Cardiac septum (tissue), 1 donor: ENCODE measurements around the gene SREBF2. TPM values are rescaled to one million over a fixed set of nuclear protein-coding genes. Genes with fewer than 3 reads are reported as not detected.
"Not testable (repeated sequence)": the region's sequence is repeated elsewhere in the genome, so short reads cannot be mapped to it uniquely, and the experiment has no call there.

Source experiments
- DNase-seq: peaks from one replicate; pipeline ENCODE4 v3.0.0-alpha.2; 2020; ENCODE audit warnings: low spot score
- intact Hi-C: fragments of 100-400 bp; cut with DNase I; formaldehyde crosslinking; loops from one replicate; pipeline ENCODE4 v1.14.0; 2022
- total RNA-seq: library from RNA; stranded (reverse); fragmentation: NEBNext Ultra II Directional; extraction: Animal tissue kit (Norgen Biotek cat#: 25700); gene quantifications from one replicate; pipeline ENCODE4 v1.2.1, GENCODE V29; 2021
- donor health status: DM: no; HTN: no; CAD: no.

The SREBF2 gene
- total RNA-seq, 1 donor from 2014 or later = 105 TPM

DNA sequence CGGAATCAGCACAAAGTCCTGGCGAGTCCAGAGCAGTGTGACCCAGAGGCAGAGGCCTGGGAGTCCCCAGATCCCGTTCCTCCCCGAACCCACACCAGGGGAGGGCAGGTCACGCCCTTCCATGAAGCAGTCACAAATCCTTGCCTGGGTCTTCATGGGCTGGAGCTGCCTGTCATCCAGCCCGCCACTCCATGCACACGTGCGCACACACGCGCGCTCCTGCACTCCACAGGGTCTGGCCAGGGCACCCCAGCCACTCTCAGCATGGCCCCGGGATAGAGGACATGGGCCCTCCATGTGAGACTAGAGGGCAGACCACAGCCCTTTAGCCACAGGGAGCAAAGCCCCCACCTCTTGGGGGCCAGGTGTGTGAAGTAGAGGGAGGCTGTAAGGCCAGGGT lies 99.4 kb downstream of the SREBF2 start:
- intact Hi-C loops = no loop called here
- DNase-seq = no peak

DNA sequence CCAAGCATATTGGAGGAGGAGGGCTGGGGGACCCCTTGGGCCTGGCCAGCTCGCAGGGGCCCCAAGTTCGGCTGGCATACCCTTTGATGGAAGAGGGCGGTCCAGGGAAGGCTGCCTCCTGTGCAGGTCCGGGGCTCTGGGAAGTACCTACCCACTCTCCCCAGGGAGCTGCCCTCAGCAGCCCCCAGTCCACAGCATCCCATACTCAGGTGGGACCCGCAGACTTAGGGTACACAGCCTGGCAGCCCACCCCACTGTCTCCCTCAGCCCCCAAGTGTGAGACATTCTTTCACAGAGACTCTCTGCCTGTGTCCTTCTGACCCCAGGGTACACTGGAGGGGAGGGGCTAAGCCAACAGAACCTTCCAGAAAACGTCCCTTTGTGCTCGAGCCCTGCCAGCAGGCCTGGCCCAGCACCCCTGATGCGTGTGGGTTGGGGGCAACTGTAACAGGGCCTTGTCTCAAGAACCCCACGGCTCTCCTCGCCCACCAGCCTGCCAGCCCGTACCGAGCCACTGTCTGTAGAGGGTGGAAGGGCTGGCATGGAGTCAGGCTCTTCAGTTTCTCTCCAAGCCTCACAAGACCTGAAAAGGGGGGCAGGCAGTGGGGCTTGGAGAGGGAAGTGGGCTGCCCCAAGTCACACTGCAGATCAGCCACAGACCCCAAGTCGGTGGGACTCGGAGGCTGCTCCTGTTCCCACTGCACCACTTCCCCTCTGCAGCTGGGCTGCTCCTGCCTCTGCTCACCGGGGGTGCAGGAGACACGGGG lies 100.7 kb downstream of the SREBF2 start:
- intact Hi-C loops = no loop called here
- DNase-seq = no peak

DNA sequence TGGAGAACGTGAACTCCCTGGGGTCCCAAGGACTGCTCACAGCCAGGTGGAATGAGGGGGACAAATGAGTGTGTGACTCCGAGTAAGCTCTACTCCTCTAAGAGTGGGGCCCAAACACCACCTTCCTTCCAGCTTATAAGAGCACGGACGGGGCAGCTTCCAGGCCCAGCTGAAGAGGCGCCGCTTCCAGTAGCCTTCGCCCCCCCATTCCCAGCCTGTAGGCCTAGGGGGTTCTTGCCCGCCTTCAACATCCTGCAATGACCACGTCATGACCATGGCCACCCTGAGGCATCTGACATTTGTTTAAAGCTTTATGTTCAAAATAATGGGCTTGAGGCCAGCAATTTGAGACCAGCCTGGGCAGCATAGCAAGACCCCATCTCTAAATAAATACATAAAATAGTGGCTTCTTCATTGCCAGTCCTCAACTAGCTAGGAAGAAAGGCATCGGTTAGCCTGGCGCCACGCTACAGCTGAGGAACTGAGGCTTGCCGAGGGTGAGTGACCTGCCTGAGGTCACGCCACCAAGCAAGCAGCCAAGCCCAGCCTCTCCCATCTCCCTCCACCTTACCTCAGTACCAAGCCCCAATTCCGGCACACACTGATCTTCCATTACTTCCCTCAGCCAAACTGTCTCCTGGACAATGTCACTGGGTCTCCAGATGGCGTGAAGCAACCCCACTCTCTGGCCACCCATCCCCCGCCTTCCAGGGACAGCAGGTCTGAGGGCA lies 101.5 kb downstream of the SREBF2 start:
- no peak for DNase-seq
- intact Hi-C loops = loop anchor here (5.0 kb wide), 1 partner anchor 32 kb away; no protein-coding TSS in a partner anchor

DNA sequence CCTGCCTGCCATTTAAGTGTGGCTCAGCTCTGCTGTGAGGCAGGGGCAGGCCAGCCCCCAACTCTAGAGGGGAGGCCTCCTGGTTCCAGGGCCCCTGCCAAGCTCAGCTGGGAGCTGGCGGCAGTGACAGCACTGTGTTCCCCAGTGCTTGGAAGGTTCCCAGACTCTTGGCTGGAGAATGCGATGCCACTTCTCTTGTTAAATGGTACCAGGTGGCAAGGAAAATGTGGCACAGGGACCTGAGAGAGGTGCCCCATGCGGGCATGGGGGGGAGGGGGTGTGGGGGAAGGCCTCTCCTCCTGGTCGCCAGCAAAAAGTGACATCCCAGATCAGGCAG lies 102.1 kb downstream of the SREBF2 start:
- intact Hi-C loops = loop anchor here (5.0 kb wide), 1 partner anchor 33 kb away; no protein-coding TSS in a partner anchor
- DNase-seq = no peak

DNA sequence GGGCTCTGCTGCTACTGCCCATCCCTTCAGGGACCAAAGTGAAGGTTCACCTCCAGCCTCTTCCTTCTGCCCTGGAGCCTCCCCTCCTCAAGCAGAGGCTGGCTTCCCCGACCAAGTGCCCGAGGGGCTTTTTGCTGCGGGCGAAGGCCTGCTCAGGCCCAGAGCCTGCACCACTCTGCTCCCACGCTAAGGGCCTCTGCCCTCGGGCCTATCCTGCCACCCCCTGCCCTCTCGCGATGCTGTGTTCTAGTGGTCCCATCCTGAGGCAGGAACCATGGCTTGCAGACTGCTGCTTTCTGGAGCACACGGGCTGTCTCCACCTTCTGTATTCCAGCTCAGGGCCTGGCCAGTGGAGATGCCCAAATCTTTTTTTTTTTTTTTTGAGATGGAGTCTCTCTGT lies 102.6 kb downstream of the SREBF2 start:
- intact Hi-C loops = loop anchor here (5.0 kb wide), 1 partner anchor 33 kb away; no protein-coding TSS in a partner anchor
- no peak for DNase-seq

DNA sequence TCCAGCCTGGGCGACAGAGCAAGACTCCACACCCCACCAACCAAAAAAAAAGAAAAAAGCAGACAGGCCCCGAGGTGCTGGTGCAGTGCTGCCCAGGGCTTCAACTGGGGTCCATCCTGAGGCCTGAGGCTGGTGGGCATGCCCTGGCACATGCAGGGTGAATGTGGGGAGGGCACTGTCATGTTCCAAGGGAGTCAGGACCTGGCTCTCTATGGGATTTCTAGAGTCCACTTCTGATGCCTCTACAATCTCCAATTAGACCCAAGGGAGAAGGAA lies 103.9 kb downstream of the SREBF2 start:
- no peak for DNase-seq
- intact Hi-C loops = loop anchor here (5.0 kb wide), 1 partner anchor 35 kb away; no protein-coding TSS in a partner anchor

DNA sequence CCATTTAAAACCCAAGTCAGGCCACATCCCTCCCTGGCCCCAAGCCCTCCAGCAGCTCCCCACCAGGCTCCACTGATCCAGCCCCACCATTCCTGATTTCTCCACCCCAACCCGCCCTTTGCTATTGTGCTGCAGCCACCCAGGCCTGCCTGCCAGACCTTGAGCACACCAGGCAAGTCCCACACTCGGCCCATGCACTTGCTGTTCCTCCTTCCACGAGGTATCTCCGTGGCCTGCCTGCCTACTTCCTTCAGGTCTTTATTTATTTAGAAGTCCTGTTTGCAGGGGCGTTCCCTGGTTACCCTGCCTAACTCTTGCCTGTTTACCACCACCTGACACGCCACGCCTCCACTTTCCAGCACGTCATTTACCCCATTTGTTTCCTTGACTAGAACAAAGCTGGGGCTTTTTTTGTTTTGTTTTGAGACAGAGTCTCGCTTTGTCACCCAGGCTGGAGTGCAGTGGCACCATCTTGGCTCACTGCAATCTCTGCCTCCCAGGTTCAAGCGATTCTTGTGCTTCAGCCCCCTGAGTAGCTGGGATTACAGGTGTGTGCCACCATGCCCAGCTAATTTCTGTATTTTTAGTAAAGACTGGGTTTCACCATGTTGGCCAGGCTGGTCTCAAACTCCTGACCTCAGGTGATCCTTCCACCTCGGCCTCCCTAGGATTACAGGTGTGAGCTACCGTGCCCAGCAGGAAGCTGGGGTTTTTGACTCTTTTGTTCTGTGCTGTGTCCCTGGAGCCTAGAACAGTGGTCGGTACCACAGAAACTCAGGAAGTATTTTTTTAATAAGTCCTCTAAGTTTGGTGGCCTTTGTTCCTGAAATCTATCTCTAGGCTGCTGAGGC lies 107.3 kb downstream of the SREBF2 start:
- no peak for DNase-seq
- intact Hi-C loops = loop anchor here (2.0 to 5.0 kb wide), 2 partner anchors 38 to 193 kb away; no protein-coding TSS in a partner anchor

DNA sequence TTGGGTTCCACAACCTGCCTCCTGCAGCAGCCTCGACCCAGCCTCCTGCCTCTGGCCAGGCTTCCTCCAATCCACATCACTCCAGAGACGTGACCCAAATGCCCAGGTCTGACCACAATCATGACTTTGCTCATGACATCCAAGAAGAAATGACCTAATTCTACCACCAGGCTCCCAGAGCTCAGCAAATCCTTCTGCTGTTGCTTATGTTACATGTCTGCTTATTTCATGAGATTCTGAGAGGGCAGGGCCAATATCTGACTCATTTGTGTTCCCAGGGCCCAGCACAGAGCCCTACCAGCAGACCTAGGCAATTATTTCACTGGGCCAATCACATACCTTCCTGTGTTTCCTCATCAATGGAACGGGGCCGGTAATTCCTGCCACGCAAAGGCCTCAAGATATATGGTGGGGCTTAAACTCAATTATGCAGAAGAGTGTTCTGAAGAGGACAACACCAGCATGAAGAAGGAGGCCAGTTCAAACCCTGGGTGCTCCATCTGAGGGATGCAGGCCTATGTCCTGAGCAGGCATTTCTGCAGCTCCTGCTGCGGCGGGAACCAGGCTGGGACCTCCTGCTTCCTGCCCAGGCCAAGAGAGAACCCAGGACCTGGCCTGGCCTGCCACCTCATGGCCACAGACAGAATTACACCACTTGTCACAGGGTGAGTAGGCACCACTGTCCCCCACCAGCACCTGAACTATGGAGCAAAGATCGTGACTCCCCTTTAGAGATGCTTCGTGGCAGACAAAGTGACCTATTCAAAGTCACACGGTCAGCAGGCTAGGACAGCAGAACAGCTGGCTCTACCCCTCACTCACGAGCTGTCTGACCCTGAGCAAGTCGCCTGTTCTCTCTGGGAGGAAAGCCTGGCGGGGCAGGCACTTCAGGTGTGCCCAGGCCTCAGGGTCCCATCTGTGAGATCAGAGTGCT lies 108.2 kb downstream of the SREBF2 start:
- intact Hi-C loops = loop anchor here (1.0 to 2.0 kb wide), 3 partner anchors 119 to 244 kb away; no protein-coding TSS in a partner anchor
- peak; percentile 88 for DNase-seq

DNA sequence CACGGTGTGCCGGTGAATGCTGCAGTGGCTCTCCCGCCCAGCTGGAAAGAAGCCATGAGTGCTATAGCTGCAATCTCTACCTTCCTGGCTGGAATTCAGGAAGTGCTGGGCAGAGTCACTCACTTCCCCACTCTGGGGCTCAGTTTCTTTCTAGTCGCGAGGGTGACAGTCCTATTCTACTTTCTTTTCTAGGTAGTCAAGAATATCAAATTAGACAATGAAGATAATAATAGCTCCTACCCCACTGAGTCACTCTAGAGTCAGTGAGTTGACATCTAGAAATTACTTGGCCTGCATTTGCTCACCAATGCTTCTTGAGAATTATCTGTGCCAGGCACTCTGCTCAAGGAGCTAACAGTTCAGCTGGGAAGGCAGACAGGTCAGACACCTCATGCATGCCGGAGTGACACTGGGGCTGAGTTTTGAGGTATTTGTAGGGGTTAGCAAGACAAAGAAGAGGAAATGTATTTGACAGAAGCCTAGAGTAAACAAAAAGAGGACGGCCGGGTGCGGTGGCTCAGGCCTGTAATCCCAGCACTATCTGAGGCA lies 110.8 kb downstream of the SREBF2 start:
- DNase-seq = no peak
- intact Hi-C loops = no loop called here

DNA sequence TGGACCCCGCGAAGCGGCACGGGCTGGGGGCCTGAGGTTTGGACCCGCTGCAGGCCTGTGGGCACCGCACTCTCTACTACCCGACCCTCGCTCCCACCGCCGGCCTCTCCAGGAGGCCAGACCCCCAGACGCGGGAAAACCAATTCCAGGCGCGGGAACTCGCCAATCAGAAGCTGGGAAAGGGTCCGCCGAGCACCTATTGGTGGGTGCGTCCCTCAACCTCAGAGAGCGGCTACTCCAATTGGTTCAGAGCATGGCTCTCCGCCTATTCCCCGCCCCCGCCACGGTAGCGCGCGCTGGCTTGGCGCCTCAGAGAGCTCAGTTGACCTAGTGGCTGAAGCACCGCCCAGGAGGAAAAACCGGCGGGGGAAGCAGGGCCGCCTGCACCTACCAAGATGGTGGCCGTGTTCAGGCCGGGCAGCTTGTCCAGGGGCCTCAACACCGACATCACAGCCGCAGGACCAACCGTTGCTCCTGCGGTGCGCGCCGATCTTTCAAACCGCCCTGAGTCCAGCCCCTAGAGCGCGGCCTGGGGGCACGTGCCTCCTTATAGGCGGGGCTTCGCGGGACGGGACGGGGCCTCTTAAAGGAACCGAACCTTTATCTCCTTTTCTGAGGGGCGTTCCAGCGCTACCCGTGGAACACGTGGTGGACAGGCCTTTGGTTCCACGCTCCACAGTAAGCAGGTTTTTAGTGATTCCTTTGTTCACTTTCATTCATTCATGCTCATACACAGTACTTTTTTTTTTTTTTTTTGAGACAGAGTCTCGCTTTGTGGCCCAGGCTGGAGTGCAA lies 113.9 kb downstream of the SREBF2 start, which contains the start of gene CENPM:
Gene CENPM (minus strand): TSS at position 524 of the 795 bp plus-strand sequence. CDS start 76 bp downstream, at position 448.
- intact Hi-C loops = no loop called here
- peak; percentile 92 for DNase-seq

DNA sequence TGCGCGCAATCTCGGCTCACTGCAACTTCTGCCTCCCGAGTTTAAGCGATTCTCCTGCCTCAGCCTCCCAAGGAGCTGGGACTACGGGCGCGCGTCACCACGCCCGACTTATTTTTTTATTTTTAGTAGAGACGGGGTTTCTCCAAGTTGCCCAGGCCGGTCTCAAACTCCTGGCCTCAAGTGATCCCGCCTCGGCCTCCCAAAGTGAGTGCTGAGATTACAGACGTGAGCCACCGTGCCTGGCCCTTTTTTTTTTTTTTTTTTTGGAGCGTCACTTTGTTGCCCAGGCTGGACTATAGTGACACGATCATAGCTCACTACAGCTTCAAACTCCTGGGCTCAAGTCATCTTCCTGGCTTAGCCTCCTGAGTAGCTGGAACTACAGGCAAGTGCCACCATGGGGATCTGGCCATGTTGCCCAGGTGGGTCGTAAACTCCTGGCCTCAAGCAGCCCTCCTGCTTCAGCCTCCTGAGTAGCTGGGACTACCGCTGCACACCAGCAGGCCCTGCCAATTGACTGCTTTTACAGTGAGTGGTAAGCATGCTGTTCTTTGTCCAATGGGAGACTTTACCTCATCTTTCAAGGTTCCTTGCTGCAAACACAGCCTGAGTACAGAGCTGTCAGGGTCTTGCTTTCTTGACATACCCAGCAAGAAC lies 114.6 kb downstream of the SREBF2 start:
- intact Hi-C loops = no loop called here
- no peak for DNase-seq

DNA sequence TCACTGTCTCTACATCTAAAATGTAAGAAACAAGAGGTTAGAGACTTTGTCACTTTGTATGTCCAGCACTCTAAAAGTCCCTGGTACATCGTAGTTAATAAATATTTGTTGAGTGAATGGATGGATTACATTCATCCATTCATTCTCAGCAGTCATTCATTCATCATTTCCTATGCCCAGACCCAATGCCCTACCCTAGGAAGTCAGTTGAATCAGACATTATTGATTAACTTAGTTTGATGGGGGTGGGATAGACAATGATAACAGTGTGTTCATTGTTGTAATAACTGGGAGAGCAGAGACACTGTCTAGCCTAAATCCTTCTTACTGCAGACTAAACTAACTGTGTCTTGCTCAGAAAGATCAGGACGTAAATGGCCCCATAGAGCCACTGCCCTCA lies 115.2 kb downstream of the SREBF2 start:
- intact Hi-C loops = no loop called here

DNA sequence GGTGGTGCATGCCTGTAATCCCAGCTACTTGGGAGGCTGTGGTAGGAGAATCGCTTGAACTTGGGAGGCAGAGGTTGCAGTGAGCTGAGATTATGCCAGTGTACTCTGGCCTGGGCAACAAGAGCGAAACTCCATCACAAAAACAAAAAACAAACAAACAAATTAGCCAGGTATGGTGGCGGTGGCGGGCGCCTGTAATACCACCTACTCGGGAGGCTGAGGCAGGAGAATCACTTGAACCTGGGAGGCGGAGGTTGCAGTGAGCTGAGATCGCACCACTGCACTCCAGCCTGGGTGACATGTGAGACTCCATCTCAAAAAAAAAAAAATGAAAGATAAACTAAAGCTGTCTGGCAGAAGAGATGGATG lies 116.0 kb downstream of the SREBF2 start:
- DNase-seq, intact Hi-C loops: not testable (repeated sequence)

More for the DNA sequence above, 115.2 kb downstream of the SREBF2 start:
- no peak for DNase-seq

DNA sequence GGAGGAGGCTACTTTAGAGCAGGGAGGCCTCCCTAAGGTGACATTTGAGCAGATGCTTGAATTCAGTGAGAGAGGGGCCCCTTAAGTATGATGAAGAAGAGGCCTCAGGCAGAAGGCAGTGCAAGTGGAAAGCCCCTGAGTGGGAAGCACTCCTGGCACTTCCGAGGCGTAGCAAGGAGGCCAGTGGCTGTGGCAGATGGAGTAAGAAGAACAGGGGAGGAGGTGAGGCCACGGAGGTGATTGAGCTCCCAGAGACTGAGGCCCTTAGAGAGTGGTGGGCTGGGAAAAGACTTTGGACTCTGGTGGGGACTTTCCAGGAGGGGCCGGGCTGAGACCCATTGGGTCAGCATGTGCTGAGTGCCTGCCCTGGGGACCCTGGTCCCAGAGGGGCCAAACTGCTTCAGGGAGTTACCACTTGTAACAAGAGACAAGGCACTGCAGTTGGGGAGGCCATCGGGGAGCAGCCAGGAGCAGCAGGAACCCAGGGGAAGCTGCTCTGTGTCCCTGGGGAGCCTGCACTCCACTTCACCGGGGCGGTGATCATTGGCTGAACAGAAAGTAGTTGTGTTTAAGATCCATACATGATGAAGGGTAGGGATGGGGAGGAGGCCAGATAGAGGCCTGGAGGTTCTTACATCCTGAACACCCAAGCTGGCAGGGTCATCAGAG lies 116.5 kb downstream of the SREBF2 start:
- DNase-seq = no peak
- intact Hi-C loops = no loop called here

DNA sequence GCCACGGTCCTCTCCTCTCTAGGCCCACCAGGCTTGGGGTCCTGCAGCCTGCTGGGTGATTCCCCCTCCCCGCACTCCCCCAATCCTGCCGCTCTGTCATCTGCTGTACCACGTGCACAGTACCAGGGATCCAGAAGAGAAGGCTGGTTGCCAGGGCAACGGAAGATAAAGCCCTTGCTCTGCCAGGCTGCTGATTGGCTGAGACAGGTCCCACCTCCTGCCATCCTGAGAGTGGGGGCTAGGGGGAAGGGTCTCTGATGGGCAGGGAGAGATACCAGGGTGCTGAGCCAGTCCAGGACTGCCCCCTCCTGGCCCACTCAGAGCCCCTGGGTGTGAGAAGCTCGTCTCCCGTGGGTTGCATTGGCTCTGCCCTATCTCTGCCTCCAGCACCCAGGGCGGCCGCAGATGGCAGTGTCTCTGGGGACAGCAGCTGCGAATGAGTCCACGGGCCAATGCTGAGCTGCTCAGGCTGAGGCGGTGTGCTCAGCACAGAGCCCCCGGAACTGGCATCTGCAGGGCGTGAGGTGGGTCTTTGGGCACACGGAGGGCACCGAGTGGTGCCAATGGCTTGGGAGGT lies 119.1 kb downstream of the SREBF2 start, which contains the start of gene SMIM45:
Gene SMIM45 (plus strand): TSS at position 253 of the 577 bp plus-strand sequence.
- intact Hi-C loops = no loop called here
- DNase-seq = no peak

DNA sequence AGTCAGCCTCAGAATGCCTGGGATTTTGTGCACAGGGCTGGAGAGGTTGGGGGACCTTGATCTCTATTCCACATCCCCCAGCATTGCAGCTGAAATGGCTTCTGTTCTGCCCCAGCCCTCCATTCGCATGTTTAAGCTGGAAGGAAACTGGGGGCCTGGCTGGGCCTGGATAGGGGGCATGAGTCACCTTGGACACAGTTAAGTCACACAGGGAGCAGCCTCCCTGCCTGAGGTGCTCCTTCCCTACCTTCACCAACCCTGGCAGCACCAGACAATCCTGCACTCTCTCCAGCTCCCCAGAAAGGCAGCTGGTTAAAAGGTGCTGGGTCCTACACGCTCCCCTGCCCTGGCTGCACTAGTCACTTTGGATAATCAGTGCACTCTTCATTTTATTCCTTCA lies 119.8 kb downstream of the SREBF2 start:
- intact Hi-C loops = no loop called here
- DNase-seq = no peak
